ENCODE data around the gene EXOC2. TPM values are rescaled to one million over a fixed set of nuclear protein-coding genes. Genes with fewer than 3 reads are reported as not detected.
A peak's percentile ranks its signal among the peaks of the same experiment; 100 is the strongest.

EXOC2 gene
- total and polyA plus RNA-seq, 2 of the 13 experiments (the other 11 are each of a cell fraction or from before 2014, with no cell fraction given): 12.6 to 22.9 TPM

DNA sequence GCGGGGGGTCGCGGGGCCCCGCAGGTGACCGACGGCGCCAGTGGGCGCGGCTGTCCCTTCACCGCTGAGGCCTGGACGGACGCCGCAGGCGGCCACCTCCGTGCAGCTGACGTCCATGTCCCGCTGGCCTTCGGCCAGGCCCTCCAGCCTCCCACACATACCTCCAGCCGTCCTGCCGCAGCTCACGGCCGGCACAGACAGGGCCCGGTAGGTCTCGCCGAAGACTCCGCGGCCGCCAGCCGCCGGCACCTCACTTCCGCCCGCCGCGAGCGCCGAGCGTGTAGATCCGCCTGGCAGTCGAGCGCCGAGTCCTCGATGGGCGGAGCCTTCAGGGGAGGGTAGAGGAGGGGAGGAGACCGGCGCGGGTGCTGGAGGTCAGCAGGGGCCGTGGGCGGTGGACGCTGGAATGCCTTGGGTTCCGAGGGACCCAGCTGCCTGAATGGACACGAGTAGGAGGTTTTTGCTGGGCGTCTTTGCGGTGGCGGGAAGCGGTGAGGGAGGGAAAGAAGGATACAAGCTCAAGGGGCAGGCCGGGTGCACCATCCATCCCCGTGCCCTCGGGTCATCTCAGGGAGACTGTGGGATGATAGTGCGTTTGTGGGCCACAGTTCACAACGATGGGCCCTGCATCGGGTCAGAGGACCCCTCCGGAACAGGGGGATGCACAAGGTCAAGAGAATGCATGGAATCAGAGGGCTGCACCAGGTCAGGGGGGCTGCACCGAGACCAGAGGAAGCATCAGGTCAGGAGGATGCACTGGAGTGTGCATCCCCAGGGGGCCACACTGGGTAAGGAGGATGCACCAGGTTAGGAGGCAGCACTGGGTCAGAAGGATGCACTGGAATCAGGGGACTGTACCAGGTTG is at the start of gene EXOC2 (continued):
- TF ChIP-seq, protein P1, sequence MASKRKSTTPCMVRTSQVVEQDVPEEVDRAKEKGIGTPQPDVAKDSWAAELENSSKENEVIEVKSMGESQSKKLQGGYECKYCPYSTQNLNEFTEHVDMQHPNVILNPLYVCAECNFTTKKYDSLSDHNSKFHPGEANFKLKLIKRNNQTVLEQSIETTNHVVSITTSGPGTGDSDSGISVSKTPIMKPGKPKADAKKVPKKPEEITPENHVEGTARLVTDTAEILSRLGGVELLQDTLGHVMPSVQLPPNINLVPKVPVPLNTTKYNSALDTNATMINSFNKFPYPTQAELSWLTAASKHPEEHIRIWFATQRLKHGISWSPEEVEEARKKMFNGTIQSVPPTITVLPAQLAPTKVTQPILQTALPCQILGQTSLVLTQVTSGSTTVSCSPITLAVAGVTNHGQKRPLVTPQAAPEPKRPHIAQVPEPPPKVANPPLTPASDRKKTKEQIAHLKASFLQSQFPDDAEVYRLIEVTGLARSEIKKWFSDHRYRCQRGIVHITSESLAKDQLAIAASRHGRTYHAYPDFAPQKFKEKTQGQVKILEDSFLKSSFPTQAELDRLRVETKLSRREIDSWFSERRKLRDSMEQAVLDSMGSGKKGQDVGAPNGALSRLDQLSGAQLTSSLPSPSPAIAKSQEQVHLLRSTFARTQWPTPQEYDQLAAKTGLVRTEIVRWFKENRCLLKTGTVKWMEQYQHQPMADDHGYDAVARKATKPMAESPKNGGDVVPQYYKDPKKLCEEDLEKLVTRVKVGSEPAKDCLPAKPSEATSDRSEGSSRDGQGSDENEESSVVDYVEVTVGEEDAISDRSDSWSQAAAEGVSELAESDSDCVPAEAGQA (IDR thresholded peaks at IDR 0.05; ENCODE audit: low read depth): peak; percentile 85
- TF ChIP-seq, protein P1 (CRISPR knock-in tag; IDR thresholded peaks at IDR 0.05; ENCODE audit: borderline replicate concordance): peak; percentile 73
- TF ChIP-seq CENPX (CRISPR knock-in tag; IDR thresholded peaks at IDR 0.05): no peak
- peak; percentile 99 for TF ChIP-seq ZNF788 (CRISPR knock-in tag; IDR thresholded peaks at IDR 0.05; ENCODE audit: borderline replicate concordance)
- TF ChIP-seq BCL6 (CRISPR knock-in tag; IDR thresholded peaks at IDR 0.05): peak; percentile 85
- peak; percentile 84; the same call in 1 of the 2 replicates for TF ChIP-seq ZZZ3 (CRISPR knock-in tag; IDR thresholded peaks at IDR 0.05; ENCODE audit: borderline replicate concordance)
- TF ChIP-seq, protein P2, sequence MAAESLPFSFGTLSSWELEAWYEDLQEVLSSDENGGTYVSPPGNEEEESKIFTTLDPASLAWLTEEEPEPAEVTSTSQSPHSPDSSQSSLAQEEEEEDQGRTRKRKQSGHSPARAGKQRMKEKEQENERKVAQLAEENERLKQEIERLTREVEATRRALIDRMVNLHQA (CRISPR knock-in tag; IDR thresholded peaks at IDR 0.05): no peak
- TF ChIP-seq BRCA1 (CRISPR knock-in tag; IDR thresholded peaks at IDR 0.05): no peak
- peak; percentile 84; the same call in 1 of the 2 replicates for TF ChIP-seq EEA1 (CRISPR knock-in tag; IDR thresholded peaks at IDR 0.05; ENCODE audit: borderline replicate concordance)
- TF ChIP-seq, protein P3, sequence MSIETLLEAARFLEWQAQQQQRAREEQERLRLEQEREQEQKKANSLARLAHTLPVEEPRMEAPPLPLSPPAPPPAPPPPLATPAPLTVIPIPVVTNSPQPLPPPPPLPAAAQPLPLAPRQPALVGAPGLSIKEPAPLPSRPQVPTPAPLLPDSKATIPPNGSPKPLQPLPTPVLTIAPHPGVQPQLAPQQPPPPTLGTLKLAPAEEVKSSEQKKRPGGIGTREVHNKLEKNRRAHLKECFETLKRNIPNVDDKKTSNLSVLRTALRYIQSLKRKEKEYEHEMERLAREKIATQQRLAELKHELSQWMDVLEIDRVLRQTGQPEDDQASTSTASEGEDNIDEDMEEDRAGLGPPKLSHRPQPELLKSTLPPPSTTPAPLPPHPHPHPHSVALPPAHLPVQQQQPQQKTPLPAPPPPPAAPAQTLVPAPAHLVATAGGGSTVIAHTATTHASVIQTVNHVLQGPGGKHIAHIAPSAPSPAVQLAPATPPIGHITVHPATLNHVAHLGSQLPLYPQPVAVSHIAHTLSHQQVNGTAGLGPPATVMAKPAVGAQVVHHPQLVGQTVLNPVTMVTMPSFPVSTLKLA (IDR thresholded peaks at IDR 0.05): no peak
- peak; percentile 81; the same call in 1 of the 3 replicates for TF ChIP-seq MXI1 (IDR thresholded peaks at IDR 0.05; ENCODE audit: borderline replicate concordance, low read depth, low read length)
- TF ChIP-seq ERF (CRISPR knock-in tag; IDR thresholded peaks at IDR 0.05): peak; percentile 97
- TF ChIP-seq HOXA9 (CRISPR knock-in tag; IDR thresholded peaks at IDR 0.05; ENCODE audit: borderline replicate concordance): peak; percentile 92
- no peak for TF ChIP-seq FOXJ3 (CRISPR knock-in tag; IDR thresholded peaks at IDR 0.05; ENCODE audit: borderline replicate concordance)
- TF ChIP-seq ZNF552 (CRISPR knock-in tag; IDR thresholded peaks at IDR 0.05; ENCODE audit: borderline replicate concordance): peak; percentile 78; the same call in 1 of the 2 replicates
- TF ChIP-seq ZNF232 (CRISPR knock-in tag; IDR thresholded peaks at IDR 0.05; ENCODE audit: borderline replicate concordance): peak; percentile 88; the same call in 1 of the 2 replicates
- TF ChIP-seq TMF1 (CRISPR knock-in tag; IDR thresholded peaks at IDR 0.05; ENCODE audit: low read depth): no peak; the same call in 1 of the 2 replicates
- TF ChIP-seq, protein P4, sequence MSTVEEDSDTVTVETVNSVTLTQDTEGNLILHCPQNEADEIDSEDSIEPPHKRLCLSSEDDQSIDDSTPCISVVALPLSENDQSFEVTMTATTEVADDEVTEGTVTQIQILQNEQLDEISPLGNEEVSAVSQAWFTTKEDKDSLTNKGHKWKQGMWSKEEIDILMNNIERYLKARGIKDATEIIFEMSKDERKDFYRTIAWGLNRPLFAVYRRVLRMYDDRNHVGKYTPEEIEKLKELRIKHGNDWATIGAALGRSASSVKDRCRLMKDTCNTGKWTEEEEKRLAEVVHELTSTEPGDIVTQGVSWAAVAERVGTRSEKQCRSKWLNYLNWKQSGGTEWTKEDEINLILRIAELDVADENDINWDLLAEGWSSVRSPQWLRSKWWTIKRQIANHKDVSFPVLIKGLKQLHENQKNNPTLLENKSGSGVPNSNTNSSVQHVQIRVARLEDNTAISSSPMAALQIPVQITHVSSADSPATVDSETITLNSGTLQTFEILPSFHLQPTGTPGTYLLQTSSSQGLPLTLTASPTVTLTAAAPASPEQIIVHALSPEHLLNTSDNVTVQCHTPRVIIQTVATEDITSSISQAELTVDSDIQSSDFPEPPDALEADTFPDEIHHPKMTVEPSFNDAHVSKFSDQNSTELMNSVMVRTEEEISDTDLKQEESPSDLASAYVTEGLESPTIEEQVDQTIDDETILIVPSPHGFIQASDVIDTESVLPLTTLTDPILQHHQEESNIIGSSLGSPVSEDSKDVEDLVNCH (CRISPR knock-in tag; IDR thresholded peaks at IDR 0.05): no peak
- peak; percentile 86 for TF ChIP-seq AGO1 (IDR thresholded peaks at IDR 0.05; ENCODE audit: low read depth, low read length, poor library complexity, severe bottlenecking)

Data from HepG2 (cell line).